ENCODE measurements around the gene SPATA3. TPM values are rescaled to one million over a fixed set of nuclear protein-coding genes. Genes with fewer than 3 reads are reported as not detected.

SPATA3 gene
- total and polyA plus RNA-seq, 2 of the 13 experiments (the other 11 are each of a cell fraction or from before 2014, with no cell fraction given) = not detected

DNA sequence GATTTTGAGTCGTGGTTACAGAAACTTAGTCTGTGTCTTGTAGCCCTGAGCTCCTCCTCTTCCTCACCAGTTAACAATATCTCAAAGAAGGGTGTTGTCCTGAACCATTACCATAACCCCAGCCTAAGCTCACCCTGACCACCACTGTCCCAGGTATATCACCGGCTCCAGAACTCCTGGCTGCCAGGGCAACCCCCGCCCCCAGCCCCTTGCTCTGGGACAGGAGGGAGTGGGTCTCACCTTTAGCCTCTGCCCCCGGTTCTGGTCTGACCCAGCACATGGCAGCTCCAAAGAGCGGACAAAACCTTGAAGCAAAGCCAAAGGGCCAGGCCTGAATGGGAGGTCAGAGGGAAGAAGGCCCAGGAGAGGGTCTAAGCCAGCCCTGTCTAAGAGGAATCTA is 55.2 kb downstream of the SPATA3 start (continued):
- no peak for TF ChIP-seq SOX13 (IDR thresholded peaks at IDR 0.05)
- TF ChIP-seq SOX13 (CRISPR knock-in tag; conservative IDR thresholded peaks at IDR 0.05 in 1 of 2, IDR thresholded peaks at IDR 0.05 in 1 of 2) = no peak
- TF ChIP-seq RXRB (CRISPR knock-in tag; IDR thresholded peaks at IDR 0.05; ENCODE audit: borderline replicate concordance) = 0 out of 2 replicates have a peak, but pooled peaks have one; percentile 7
- no peak for TF ChIP-seq ZSCAN21 (CRISPR knock-in tag; IDR thresholded peaks at IDR 0.05; ENCODE audit: borderline replicate concordance)
- TF ChIP-seq JUNB (CRISPR knock-in tag; IDR thresholded peaks at IDR 0.05; ENCODE audit: borderline replicate concordance) = no peak
- TF ChIP-seq CREB1 (IDR thresholded peaks at IDR 0.05) = no peak
- TF ChIP-seq CREB1 (CRISPR knock-in tag; IDR thresholded peaks at IDR 0.05) = no peak
- no peak for TF ChIP-seq ZNF34 (CRISPR knock-in tag; IDR thresholded peaks at IDR 0.05; ENCODE audit: borderline replicate concordance)
- TF ChIP-seq, protein P1, sequence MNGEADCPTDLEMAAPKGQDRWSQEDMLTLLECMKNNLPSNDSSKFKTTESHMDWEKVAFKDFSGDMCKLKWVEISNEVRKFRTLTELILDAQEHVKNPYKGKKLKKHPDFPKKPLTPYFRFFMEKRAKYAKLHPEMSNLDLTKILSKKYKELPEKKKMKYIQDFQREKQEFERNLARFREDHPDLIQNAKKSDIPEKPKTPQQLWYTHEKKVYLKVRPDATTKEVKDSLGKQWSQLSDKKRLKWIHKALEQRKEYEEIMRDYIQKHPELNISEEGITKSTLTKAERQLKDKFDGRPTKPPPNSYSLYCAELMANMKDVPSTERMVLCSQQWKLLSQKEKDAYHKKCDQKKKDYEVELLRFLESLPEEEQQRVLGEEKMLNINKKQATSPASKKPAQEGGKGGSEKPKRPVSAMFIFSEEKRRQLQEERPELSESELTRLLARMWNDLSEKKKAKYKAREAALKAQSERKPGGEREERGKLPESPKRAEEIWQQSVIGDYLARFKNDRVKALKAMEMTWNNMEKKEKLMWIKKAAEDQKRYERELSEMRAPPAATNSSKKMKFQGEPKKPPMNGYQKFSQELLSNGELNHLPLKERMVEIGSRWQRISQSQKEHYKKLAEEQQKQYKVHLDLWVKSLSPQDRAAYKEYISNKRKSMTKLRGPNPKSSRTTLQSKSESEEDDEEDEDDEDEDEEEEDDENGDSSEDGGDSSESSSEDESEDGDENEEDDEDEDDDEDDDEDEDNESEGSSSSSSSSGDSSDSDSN (CRISPR knock-in tag; IDR thresholded peaks at IDR 0.05) = no peak
- TF ChIP-seq ZNF850 (CRISPR knock-in tag; conservative IDR thresholded peaks at IDR 0.05) = no peak
- no peak for TF ChIP-seq ZNF501 (CRISPR knock-in tag; IDR thresholded peaks at IDR 0.05)
- peak; percentile 90; the same call in 1 of the 2 replicates for TF ChIP-seq ZBTB7A (CRISPR knock-in tag; IDR thresholded peaks at IDR 0.05)
- TF ChIP-seq, protein P2, sequence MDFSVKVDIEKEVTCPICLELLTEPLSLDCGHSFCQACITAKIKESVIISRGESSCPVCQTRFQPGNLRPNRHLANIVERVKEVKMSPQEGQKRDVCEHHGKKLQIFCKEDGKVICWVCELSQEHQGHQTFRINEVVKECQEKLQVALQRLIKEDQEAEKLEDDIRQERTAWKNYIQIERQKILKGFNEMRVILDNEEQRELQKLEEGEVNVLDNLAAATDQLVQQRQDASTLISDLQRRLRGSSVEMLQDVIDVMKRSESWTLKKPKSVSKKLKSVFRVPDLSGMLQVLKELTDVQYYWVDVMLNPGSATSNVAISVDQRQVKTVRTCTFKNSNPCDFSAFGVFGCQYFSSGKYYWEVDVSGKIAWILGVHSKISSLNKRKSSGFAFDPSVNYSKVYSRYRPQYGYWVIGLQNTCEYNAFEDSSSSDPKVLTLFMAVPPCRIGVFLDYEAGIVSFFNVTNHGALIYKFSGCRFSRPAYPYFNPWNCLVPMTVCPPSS (IDR thresholded peaks at IDR 0.05) = no peak
- TF ChIP-seq FOXJ3 (CRISPR knock-in tag; IDR thresholded peaks at IDR 0.05; ENCODE audit: borderline replicate concordance) = no peak
- TF ChIP-seq, protein P3, sequence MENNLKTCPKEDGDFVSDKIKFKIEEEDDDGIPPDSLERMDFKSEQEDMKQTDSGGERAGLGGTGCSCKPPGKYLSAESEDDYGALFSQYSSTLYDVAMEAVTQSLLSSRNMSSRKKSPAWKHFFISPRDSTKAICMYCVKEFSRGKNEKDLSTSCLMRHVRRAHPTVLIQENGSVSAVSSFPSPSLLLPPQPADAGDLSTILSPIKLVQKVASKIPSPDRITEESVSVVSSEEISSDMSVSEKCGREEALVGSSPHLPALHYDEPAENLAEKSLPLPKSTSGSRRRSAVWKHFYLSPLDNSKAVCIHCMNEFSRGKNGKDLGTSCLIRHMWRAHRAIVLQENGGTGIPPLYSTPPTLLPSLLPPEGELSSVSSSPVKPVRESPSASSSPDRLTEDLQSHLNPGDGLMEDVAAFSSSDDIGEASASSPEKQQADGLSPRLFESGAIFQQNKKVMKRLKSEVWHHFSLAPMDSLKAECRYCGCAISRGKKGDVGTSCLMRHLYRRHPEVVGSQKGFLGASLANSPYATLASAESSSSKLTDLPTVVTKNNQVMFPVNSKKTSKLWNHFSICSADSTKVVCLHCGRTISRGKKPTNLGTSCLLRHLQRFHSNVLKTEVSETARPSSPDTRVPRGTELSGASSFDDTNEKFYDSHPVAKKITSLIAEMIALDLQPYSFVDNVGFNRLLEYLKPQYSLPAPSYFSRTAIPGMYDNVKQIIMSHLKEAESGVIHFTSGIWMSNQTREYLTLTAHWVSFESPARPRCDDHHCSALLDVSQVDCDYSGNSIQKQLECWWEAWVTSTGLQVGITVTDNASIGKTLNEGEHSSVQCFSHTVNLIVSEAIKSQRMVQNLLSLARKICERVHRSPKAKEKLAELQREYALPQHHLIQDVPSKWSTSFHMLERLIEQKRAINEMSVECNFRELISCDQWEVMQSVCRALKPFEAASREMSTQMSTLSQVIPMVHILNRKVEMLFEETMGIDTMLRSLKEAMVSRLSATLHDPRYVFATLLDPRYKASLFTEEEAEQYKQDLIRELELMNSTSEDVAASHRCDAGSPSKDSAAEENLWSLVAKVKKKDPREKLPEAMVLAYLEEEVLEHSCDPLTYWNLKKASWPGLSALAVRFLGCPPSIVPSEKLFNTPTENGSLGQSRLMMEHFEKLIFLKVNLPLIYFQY (CRISPR knock-in tag; IDR thresholded peaks at IDR 0.05; ENCODE audit: borderline replicate concordance) = peak; percentile 97
- no peak for TF ChIP-seq NCOA1 (CRISPR knock-in tag; IDR thresholded peaks at IDR 0.05)
- TF ChIP-seq ZSCAN22 (CRISPR knock-in tag; IDR thresholded peaks at IDR 0.05) = no peak
- TF ChIP-seq ZMYM4 (CRISPR knock-in tag; IDR thresholded peaks at IDR 0.05) = 0 out of 2 replicates have a peak, but pooled peaks have one; percentile 7
- TF ChIP-seq ZNF282 (IDR thresholded peaks at IDR 0.05; ENCODE audit: partially characterized antibody) = no peak
- TF ChIP-seq, protein P4, sequence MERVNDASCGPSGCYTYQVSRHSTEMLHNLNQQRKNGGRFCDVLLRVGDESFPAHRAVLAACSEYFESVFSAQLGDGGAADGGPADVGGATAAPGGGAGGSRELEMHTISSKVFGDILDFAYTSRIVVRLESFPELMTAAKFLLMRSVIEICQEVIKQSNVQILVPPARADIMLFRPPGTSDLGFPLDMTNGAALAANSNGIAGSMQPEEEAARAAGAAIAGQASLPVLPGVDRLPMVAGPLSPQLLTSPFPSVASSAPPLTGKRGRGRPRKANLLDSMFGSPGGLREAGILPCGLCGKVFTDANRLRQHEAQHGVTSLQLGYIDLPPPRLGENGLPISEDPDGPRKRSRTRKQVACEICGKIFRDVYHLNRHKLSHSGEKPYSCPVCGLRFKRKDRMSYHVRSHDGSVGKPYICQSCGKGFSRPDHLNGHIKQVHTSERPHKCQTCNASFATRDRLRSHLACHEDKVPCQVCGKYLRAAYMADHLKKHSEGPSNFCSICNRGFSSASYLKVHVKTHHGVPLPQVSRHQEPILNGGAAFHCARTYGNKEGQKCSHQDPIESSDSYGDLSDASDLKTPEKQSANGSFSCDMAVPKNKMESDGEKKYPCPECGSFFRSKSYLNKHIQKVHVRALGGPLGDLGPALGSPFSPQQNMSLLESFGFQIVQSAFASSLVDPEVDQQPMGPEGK (CRISPR knock-in tag; IDR thresholded peaks at IDR 0.05) = peak; percentile 78
- peak; percentile 34; the same call in 1 of the 2 replicates for TF ChIP-seq CC2D1A (CRISPR knock-in tag; IDR thresholded peaks at IDR 0.05)
- 0 out of 2 replicates have a peak, but pooled peaks have one; percentile 18 for TF ChIP-seq MIER2 (CRISPR knock-in tag; IDR thresholded peaks at IDR 0.05)
- TF ChIP-seq TGIF2 (CRISPR knock-in tag; IDR thresholded peaks at IDR 0.05) = 0 out of 2 replicates have a peak, but pooled peaks have one; percentile 11
